A673 (cell line): ENCODE results near the gene AIM2. TPM values are rescaled to one million over a fixed set of nuclear protein-coding genes. Genes with fewer than 3 reads are reported as not detected.

Source experiments
- BruUV-seq: library from RNA; stranded (reverse); fragments of 400-500 nt; replicated peaks from 2 replicates; lab custom pipeline; 2021; lab: Mats Ljungman, UMichigan
- CTCF ChIA-PET: fragments of 300-600 bp; sonication (Branson Sonifier 250); formaldehyde crosslinking; loops from one replicate; lab custom pipeline; 2022; ENCODE audit warnings: antibody characterized with exemption; lab: Charles Lee
- POLR2A ChIA-PET: fragments of 300-600 bp; sonication (Branson Sonifier 250); formaldehyde crosslinking; loops from one replicate; lab custom pipeline; 2022; ENCODE audit warnings: antibody characterized with exemption; ENCODE audit not compliant: low non-redundant PET; lab: Charles Lee
- DNase-seq: peaks from one replicate; pipeline ENCODE4 v3.0.0-alpha.2; 2015; ENCODE audit warnings: low spot score
- H3K27ac ChIP-seq: fragments of 200-600 bp; sonication (generic); 2 replicates; pipeline ENCODE4 v1.5.1; 2016; ENCODE audit warnings: mixed run types, low read depth, mild to moderate bottlenecking, mixed read lengths, antibody characterized with exemption, low read length; ENCODE audit not compliant: poor library complexity, severe bottlenecking
- H3K27me3 ChIP-seq: fragments of 200-600 bp; sonication (generic); replicated peaks from 2 replicates; pipeline ENCODE4 v1.6.1; 2017; ENCODE audit warnings: mixed run types, low read depth, mild to moderate bottlenecking, mixed read lengths, antibody characterized with exemption, low read length; ENCODE audit not compliant: insufficient read depth, poor library complexity
- H3K36me3 ChIP-seq: fragments of 200-600 bp; sonication (generic); 2 replicates; pipeline ENCODE4 v1.6.1; 2016; ENCODE audit warnings: mixed run types, mild to moderate bottlenecking, mixed read lengths, antibody characterized with exemption, low read length; ENCODE audit not compliant: insufficient read depth, poor library complexity, severe bottlenecking
- H3K4me1 ChIP-seq: fragments of 200-600 bp; sonication (generic); 2 replicates; pipeline ENCODE4 v1.6.1; 2017; ENCODE audit warnings: mixed run types, mild to moderate bottlenecking, mixed read lengths, antibody characterized with exemption, low read length; ENCODE audit not compliant: insufficient read depth, poor library complexity, severe bottlenecking
- H3K4me3 ChIP-seq: fragments of 200-600 bp; sonication (generic); 2 replicates; pipeline ENCODE4 v1.5.1; 2016; ENCODE audit warnings: low read depth, mixed run types, mild to moderate bottlenecking, mixed read lengths, low read length; ENCODE audit not compliant: poor library complexity, severe bottlenecking
- H3K9me3 ChIP-seq: fragments of 200-600 bp; sonication (generic); 2 replicates; pipeline ENCODE4 v1.6.1; 2016; ENCODE audit warnings: mixed run types, low read depth, mild to moderate bottlenecking, mixed read lengths, antibody characterized with exemption, low read length; ENCODE audit not compliant: poor library complexity, severe bottlenecking
- CTCF ChIP-seq: fragments of 300-800, 200-600 bp; sonication (generic); conservative IDR thresholded peaks from 2 replicates; pipeline ENCODE4 v1.5.1; 2017; ENCODE audit warnings: low read depth, mild to moderate bottlenecking, antibody characterized with exemption, low read length, moderate library complexity, mixed read lengths
- EZH2 ChIP-seq: fragments of 200-600 bp; sonication (generic); IDR thresholded peaks from 2 replicates; pipeline ENCODE4 v1.6.1; 2017; ENCODE audit warnings: borderline replicate concordance, low read depth, mild to moderate bottlenecking, mixed read lengths, antibody characterized with exemption, low read length; ENCODE audit not compliant: poor library complexity, severe bottlenecking
- intact Hi-C: fragments of 100-400 bp; cut with micrococcal nuclease; formaldehyde crosslinking; loops from one replicate; pipeline ENCODE4 v1.10.0; 2022; ENCODE audit not compliant: unreplicated experiment
- total RNA-seq: library from RNA; stranded (reverse); gene quantifications from 2 replicates; pipeline ENCODE4 v1.2.3, GENCODE V29; 2021

AIM2 gene
- total RNA-seq, 1 experiment from 2014 or later = not detected

DNA sequence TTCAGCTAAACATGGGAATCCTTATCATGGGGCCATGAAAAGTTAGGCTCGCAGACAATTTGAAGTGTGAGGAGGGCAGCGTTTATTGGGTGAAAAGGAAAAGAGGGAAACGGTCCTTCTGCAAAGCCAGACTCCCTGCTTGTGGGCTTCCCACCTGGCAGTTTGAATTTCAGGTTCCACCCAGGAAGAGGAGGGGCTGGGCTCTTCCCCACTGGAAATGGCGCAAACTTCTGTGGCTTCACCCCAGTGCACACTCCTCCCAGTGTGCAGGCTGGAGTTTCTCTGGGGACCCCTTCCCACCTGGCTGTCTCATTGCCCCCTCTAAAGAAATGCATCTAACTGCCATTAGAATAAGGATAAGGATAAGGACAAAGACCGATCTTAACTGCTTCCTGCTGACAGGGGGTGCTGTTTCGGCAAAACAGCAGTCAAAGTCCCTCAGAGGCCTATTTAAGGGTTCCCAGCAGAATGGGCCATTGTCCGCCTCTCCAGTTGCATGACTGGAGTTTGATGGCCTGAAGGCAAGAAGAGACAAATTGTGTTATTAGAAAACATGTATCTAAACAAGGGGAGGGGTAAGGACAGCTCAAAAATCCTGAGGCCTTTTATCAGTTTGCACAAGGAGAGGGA is 20.4 kb downstream of the AIM2 start:
- Histone ChIP-seq H3K4me3 (no peak overlapping the region), H3K27me3 (peaks cover 22% of the 10 kb centered on the region), H3K36me3 (peaks cover 36% of the 10 kb centered on the region), H3K27ac (no peak overlapping the region), H3K9me3 (no peaks in the 10 kb centered on the region), H3K4me1 (peaks cover 28% of the 10 kb centered on the region)
- TF ChIP-seq CTCF (peak; percentile 51), EZH2 (no peak)
- intact Hi-C loops = loop anchor here (5.0 kb wide), 1 partner anchor 44 kb away; no protein-coding TSS in a partner anchor
- BruUV-seq = no TSS peak
- ChIA-PET POLR2A (interaction anchor here (0.6 to 0.8 kb wide), 2 partner anchors 25 to 58 kb away, joined by 4 to 13 read pairs; no protein-coding TSS in a partner anchor), CTCF (no interaction called here)
- DNase-seq = peak; percentile 31

- DNase-seq = peak; percentile 95
- no peak overlapping the region for H3K4me3 ChIP-seq
- no peaks in the 10 kb centered on the region for H3K9me3 ChIP-seq
- no TSS peak for BruUV-seq
- intact Hi-C loops = loop anchor here (5.0 kb wide), 1 partner anchor 43 kb away; no protein-coding TSS in a partner anchor
- H3K27me3 ChIP-seq = peaks cover 12% of the 10 kb centered on the region
- TF ChIP-seq CTCF (no peak), EZH2 (no peak)
- H3K27ac ChIP-seq = no peak overlapping the region
- ChIA-PET POLR2A (interaction anchor here (0.8 kb wide), 1 partner anchor 57 kb away, joined by 4 read pairs; no protein-coding TSS in a partner anchor), CTCF (no interaction called here)
- peaks cover 28% of the 10 kb centered on the region for H3K4me1 ChIP-seq
- peaks cover 44% of the 10 kb centered on the region for H3K36me3 ChIP-seq
Observed at GRCh38 chr1:159055181-159055641, 21.4 kb downstream of the AIM2 start.

DNA sequence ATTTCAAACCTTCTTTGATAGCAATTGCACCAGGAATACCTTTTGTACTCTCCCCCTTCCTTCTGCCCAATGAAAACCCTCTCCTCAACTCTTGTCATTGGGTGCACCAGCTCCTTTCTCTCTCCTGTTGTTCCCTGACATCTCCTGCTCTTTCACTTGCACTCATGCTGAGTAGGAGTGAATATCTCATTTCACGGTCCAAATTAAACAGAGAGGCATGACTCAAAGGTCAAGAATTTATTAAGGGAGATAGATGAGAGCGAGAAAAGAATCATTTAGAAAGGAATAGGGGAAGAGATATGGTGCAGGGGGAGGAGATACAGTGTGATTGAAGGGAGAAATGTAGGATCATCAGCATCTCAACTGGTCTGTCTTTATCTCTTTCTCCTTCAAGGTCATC is 22.1 kb downstream of the AIM2 start:
- Histone ChIP-seq H3K27me3 (peaks cover 5% of the 10 kb centered on the region), H3K27ac (no peak overlapping the region), H3K9me3 (no peaks in the 10 kb centered on the region), H3K4me1 (peaks cover 28% of the 10 kb centered on the region), H3K4me3 (no peak overlapping the region), H3K36me3 (peaks cover 52% of the 10 kb centered on the region)
- ChIA-PET CTCF (no interaction called here), POLR2A (no interaction called here)
- intact Hi-C loops = no loop called here
- TF ChIP-seq CTCF (no peak), EZH2 (no peak)
- DNase-seq = peak; percentile 80
- no TSS peak for BruUV-seq
